ENCODE measurements around the gene GUCY1A2.

The GUCY1A2 gene

DNA sequence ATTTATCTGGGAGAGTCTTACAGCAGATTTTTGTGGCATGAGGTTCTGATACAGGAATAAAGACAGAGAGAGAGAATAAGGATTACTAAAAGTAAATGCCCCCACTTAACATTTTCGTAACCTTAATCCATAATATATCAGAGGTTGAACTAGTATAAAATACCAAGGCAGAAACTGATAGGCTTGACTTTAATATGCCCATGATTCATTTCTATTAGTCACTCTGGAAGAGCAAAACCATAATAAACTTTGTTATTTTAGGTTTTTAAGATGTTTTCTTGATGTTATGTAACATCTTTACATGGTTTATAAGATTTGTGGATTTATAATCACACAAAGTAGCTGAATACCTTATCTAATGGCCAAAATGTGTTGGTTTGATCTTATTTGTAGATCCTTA is 19.1 kb downstream of the GUCY1A2 start:
- DNase-seq = no peak

DNA sequence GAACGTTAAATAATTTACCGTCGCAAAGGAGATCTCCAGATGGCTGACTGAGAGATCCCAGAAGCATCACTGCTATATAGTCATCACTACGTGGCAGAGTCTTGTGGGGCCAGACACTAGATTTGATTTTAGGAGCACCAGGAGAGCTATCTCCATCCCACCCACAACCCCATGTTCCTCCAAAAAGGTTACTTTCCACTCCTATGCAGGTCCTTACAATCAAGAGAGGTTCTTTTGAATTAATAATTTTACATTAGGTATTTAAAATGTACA is 19.4 kb downstream of the GUCY1A2 start:
- no peak for DNase-seq

DNA sequence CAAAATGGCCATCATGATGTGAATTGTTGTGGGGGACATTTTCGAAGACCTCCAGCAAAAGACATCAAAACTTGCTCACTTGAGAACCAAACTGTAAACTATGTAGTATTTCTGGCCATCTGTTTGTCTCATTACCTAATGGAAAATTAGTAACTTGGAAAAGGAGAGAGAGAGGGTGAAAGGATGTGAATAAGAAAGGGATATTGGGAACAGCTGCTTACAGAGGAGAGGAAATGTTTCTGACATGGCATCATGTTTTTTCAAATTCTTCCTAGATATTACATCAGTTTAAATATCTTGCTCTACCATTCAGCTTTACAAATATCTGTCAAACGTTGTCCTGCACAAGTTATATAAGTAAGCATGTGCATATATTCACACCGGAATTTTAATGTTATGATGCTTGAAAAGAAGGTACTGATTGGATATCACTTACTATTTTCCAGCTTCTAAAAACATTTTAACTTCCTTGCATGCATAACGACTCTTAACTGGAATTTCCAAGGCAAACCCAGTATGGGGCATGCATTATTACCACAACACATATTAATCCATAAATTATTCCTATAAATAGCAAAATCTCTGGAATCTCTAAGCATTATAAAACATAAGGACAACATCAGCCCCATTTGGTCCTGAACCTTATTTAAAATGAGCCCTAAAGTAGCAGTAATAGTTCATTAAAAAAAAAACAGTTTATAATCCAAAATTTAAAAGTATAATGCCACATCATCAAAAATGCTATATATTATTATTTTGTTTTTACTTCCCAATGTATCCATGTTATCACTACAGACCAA is 20.0 kb downstream of the GUCY1A2 start:
- no peak for DNase-seq

DNA sequence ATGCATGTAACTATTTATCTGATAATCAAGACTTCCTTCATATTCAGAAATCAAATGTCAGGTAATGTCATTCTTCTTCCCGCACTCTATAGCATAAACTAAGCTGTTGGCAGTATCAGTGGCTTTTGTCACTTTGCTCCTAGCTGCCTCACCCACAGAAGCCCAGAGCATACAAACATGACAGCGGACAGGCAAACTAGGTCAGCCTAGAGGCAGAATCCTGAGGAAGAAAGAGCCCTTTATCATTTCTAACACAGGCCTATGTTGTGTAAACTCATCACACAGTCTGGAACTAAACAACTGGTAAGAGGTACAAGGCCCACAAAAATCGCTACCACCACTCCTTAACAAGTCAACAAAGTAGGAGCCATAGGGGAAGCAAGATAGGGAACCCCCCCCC is 21.0 kb downstream of the GUCY1A2 start:
- peak in 5 of 51 donors; percentile 1 to 23 (median 10) for DNase-seq

DNA sequence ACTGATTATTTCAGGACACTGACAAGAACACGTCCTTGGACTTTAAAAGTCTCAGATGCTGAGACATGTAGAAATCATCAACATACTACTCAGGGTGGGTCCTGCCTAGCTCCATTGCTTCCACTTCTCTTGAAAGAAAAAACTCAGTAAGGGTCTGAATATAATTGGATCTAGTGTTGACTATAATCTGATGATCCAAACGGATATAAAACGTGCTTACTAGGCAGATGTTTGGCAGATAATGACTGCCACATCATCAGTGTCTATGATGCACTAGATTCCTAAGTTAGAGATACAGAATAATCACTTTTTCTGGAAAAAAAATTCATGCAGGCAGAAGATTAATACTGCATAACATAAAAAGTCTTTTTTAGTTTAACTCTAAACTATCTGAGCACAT is 21.6 kb downstream of the GUCY1A2 start:
- DNase-seq = no peak

DNA sequence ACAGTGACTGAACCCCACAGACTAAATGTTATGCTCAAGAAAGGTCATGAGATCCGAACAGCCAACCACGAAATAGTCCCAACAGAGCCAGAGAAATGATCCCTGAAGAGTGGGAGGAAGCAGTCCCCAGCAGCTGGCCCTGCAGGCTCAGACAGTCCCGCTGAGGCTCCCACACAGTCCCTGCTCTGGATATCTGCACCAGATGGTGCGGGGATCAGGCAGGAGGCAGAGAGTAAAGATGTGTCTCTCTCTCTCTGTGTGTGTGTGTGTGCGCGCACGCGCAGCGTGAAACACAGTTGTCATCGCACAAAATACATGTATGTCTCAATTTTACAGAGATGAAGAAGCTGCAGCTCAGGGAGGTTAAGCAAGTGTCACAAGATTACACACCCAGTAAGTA is 27.9 kb downstream of the GUCY1A2 start:
- peak in 1 of 51 donors; percentile 62 for DNase-seq

DNA sequence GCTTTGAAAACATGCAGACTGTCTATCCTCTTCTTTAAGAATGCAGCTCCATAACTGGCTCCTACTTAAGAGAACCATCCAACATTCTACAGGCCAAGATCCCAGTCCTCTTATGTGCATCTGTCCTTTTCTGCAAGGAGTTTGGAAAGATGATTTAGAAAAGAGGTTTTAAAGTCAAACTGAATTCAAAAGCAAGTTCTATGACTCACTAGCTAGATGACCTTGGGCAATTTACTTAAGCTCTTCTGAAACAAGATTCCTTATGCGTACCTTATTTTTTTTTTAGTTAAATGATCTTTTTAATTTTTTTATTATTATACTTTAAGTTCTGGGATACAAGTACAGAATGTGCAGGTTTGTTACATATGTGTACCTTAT is 29.2 kb downstream of the GUCY1A2 start:
- DNase-seq = no peak

DNA sequence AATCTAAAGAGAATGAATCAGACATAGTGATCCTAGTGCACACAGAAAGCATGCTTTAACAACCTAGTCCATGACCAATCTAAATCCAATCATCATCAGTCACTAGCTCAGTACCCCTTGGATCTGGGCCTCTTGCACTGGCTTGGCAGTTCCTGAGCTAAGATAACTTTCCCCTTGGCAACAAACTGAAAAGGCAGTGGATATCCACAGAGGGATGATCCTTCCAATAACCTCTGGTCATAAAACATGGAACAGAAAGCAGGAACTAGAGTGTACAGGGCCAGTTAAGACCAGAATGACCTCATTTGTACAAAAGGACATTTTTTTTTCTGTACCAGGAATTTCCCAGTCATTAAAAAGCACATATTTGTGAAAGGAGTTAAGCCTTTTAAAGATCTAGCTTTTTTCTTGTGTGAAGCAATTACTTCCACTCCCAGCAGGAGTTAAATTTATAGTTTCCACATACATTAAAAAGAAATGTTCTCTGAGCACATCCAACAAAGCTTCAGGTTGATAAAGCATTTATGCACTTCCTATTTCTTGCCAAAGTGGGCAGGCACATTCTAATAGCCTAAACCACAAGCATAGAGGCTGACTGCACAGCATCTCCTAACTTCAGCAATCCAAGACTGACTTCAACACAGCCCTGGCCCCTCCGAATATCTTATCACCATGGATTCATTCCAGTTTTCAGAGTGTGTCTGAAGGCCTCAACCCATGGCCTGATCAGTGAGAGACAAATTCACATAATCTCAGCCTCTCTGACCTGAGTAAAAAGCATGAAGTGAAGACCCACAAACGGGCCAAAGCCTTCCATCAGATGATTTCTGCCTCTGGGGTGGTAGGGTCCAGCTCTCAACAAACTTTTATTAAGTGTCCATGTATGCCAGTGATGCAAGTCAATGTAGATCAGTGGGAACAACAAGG is 29.9 kb downstream of the GUCY1A2 start:
- DNase-seq = no peak

DNA sequence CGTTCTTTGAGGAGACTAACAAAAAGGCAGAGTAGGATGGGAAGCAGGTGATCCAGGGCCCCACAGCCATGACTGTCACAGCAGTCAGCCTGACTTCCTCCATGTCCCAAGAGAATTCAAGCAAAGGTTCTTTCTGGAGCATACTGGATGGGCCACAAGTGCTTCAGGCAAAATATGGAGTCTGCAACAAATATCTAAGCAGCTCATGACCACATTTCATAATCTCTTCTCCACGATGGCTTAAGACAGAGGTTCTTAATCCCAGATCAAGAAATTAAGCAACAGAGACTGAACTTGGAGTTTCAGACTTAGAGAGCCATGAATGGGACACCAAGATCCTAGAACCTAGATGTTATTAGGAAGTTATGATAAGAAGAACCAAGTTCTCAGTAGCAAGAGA is 31.6 kb downstream of the GUCY1A2 start:
- DNase-seq = no peak

DNA sequence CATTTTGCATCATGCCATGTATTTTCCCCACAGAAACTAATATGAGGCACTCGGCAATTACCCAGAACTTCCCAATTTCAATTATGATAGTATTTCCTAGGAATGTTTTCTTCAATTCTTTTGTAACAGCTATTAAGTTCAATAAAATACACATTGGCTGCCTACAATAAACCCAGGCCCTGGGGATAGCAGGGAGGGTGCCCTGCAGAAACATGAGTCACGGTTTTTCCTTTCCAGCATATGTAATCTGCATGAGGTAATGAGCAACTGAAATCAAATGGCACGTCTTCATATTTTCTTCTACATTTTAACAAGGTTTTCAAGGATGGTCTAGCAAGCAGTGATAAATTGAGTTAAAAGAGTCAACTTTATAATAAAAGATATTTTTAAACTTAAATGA is 32.0 kb downstream of the GUCY1A2 start:
- no peak for DNase-seq

DNA sequence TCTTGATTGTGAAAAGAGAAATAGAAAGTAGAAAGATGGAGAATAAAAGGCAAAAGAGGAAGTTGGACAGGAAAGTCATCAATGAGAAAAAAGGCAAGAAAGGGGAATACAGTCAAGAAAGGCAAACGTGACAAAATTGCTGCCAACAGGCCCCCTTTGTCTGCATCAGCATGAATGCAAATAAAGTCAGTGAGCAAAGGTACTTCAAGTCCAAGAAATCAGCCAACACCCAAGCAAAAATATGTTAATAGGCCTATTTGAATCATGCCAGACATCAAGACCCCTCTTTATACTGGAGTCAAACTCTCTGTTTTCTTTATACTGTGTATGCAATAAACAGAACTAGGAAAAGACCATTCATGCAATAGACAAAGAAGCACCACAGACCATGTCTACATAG is 34.3 kb downstream of the GUCY1A2 start:
- DNase-seq = no peak

DNA sequence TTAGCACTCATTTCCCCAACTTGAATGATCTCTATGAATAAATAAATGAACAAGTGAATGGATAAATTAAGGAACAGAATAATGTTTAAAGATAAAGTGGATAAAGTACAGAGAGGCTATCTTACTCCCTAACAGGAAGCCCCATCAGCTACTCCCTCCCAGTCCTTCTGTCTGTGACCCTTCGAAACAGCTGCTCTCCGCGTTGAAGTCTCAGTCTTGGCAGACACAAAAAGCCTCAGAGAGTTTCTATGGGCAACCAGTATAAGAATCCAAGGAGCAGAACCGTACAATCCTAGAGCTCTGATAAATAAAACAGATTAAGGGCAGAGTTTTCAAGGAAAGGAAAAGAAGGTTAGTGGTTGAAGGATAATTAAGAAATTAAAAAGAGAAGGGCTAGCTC is 35.0 kb downstream of the GUCY1A2 start:
- peak in 6 of 51 donors; percentile 2 to 26 (median 6) for DNase-seq

DNA sequence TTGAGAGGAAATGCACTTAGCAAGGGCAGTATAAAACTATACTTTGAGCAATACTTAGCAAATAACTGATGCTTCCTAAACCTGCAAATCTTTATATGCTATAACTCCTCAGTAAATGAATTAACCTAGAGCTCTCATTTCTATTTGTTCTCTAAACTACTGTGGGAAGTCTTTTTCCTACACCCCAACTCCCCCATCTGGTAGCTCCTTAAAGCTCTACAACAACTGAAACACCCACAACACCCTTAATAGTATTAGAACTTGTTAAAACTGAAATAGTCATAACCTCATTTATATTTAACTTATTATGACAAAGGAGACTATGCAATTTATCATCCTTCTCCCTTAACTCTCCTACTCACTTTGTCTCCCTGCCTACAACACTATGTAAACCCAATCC is 43.4 kb downstream of the GUCY1A2 start:
- peak in 1 of 51 donors; percentile 35 for DNase-seq

DNA sequence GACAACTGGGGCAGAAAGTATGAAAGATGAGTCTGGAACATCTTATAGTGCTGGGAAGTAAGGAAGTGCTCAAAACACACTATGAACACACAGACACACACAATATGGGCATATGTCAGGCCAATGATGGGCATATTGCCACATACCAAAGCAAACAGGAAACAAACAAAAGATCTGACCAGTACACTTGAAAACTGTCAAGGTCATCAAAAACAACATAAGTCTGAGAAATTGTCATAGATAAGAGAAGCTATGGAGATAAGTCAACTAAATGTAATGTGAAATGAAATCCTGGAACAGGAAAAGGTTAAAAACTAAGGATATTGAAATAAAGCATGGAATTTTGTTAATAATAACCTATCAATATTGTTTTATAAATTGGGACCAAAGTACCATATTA is 46.4 kb downstream of the GUCY1A2 start:
- DNase-seq = no peak

DNA sequence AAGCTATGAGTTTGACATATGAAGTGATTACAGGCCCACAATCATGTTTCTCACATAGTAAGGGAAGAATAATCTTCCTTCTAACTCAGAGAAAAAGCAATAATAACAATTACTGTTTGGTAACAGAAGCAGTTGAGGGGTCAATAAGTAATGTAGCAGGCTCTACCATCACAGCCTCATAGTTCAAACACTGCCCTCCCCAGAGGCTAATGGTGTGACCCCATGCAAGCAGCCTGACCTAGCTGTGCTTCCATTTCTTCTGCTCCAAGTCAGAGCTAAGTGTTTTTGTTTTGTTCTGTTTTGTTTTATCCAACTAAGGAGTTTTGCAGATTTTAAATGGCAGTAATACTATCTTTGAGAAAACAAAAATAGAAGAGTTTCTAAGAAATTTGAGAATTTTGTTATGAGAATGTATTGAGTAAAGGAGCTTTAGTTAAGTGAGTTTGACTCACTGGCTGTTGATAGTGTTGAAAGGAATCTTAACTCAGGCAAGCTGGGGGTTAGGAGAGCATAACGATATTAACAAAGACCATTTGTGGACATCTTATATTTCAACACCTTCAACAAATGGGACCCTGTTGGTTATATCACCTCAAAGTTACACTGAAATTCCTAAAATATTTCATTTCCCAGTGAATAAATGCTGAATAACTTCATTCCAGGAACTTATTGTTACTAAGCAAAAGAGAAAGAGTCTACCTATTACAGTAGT is 48.5 kb downstream of the GUCY1A2 start:
- no peak for DNase-seq

DNA sequence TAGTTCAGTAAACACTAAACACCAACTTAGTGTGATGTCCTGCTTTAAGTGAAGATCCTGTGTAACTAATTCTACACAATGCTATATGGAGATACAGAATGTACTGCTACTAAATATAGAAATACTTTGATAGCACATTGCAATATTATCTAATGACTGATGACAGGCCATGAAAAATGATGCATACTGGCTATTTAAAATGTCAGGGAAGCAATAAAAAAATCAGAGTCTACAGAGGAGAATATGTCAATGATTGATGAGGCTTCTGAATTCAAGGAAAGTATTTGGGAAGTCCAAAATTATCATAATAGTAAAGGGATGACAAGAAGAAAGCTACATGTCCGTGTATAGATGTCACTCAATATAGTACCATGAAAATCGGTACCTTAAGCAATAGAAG is 55.3 kb downstream of the GUCY1A2 start:
- DNase-seq = no peak

DNA sequence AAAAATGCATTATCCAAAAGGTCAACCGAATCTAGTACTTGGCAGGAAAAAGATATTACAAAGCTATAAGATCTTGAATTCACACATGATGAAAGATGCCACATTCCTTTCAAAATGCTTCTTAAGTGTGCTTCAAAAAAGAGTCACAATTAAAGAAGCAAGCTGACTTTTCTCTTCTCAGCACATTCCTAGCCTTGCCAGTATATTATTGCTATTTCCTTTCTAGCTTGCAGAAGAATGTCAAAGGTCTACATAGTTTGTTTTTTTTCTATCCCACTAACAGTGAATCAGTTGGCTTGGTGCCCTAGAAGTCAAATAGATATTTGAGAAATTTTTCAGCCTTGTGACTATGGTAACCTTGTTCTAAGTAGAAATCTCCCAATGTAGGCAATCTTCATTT is 56.8 kb downstream of the GUCY1A2 start:
- DNase-seq = no peak

DNA sequence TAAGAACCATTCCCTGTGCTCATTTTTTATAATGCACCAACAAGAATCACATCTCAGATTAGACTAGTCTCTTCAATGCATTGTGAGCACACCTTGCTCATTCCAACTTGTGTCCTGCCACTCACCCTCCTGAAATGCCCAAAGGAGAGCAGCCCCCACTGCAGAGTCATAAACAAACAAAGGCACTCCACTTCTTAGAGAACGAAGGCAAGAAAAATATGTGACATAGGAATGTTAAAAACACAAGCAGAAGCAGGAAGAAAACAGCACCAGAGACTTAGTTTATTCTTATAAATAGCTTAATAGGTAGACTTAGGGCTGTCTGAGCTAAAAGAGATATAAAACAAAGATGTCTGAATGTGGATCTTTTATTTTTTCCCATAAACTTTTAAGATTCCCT is 57.2 kb downstream of the GUCY1A2 start:
- no peak for DNase-seq

DNA sequence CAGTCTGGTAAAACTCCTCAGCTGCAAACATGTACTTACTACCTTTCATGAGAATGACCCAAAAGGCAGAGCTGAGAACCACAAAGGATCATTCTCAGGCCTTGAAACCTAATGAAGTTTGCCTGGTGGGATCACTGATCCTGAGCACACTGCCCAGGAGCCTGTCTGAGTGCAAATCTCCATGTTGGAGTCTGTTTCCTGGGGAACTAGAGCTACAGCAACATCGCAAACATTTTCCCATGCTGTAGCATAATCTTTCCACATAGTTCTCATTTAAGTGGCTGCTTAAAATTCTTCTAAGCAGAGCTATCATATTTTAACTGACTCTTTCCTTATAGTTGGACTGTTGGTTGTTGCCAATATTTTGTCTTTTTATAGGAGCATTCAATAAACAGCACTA is 58.5 kb downstream of the GUCY1A2 start:
- DNase-seq = no peak

DNA sequence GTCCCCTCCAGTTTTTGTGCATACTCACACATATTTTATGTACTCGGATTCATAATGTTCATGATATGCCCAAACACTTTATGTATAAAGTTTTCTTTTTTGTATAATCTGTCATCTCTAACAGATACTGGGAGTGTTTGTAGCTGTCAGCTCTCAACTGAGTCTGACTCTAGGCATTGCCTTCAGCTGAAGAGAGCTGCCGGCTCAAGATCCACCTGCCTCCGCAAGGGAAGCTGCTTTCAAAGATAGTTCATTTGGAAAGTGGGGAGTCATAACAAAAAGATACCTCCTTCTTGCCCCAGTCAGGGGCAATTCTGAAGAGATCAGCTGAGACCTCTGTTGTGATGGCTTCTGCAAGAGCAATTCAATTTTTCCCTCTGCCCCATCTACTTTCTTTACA is 58.9 kb downstream of the GUCY1A2 start:
- DNase-seq = no peak

DNA sequence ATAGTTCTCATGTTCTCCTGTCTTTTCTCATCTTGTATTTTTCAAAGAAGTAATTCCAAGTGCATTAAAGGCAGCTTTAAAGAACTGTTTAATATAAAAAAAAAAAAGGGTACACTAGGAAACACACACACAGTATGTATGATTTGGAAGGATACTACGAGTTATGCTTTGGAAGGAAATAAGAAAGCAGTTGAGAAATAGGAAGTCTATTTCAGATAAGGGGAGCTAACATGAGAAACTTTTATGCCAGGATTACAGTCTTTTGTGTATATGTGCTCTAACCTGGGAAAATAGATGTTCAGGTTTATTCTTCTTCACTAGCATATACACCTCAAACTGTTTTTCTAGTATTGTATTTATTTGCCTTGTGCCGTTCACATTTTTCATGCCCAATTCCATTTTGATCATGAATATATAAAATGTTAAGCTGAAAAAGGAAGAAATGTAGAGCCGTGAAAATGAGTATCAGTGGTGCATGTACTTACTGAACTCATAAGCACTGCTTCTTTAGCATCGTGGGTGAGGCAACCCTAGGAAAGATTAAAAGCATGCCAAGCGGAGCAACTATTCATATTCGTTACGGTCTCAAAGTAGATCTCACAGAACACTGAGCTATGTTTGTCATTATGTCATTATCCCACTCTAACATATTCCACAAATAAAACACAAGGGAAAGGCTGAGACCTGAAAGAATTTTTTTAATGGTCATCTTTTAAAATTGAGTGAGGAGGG is 59.6 kb downstream of the GUCY1A2 start:
- no peak for DNase-seq

DNA sequence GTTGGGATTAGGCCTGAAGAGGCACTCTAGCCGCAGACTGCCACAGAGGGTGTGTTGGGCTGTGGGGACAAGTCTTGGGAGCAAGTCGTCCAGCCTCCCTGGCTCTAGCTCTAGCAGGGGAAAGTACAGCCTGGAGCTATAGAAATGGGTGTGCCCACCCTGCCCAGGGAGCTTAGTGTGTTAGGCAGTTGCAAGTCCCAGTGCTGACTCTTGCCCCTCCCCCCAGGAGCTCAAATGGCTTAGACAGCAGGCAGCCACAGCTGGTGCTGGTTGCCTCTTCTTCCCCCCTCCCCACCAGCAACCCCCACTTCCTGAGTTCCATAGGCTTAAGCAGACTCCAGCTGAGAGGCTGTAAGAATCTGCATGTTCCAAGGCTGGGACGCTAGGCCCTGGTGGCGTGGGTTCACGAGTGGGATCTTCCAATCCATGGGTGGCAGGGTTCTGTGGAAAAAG is 61.2 kb downstream of the GUCY1A2 start:
- no peak for DNase-seq
